ENCODE results near the gene ALDH1A3.

ALDH1A3 gene

GRCh38 chr15:100900136-100900794, 20.6 kb downstream of the ALDH1A3 start:
- Histone ChIP-seq H3K4me1 (peaks cover 7% of the 10 kb centered on the region), H3K9me3 (no peaks in the 10 kb centered on the region), H3K27me3 (no peaks in the 10 kb centered on the region), H3K4me3 (ENCODE audit: low read depth, low read length) (no peak overlapping the region), H3K36me3 (no peaks in the 10 kb centered on the region)
- no peak for TF ChIP-seq CTCF (IDR thresholded peaks at IDR 0.05; ENCODE audit: low read depth, low read length)
- DNase-seq, result peak; percentile 33

GRCh38 chr15:100900795-100901169, 21.2 kb downstream of the ALDH1A3 start:
- Histone ChIP-seq H3K4me1 (peaks cover 7% of the 10 kb centered on the region), H3K27me3 (no peaks in the 10 kb centered on the region), H3K36me3 (no peaks in the 10 kb centered on the region), H3K4me3 (ENCODE audit: low read depth, low read length) (no peak overlapping the region), H3K9me3 (no peaks in the 10 kb centered on the region)
- DNase-seq, result no peak
- no peak for TF ChIP-seq CTCF (IDR thresholded peaks at IDR 0.05; ENCODE audit: low read depth, low read length)

- H3K4me1 ChIP-seq, result peaks cover 7% of the 10 kb centered on the region
- no peaks in the 10 kb centered on the region for H3K36me3 ChIP-seq
Observed at GRCh38 chr15:100901296-100901695, 21.7 kb downstream of the ALDH1A3 start.

GRCh38 chr15:100901702-100902435, 22.2 kb downstream of the ALDH1A3 start:
- Histone ChIP-seq H3K4me3 (ENCODE audit: low read depth, low read length) (peak overlapping the region; percentile 34), H3K27me3 (no peaks in the 10 kb centered on the region), H3K4me1 (peaks cover 7% of the 10 kb centered on the region), H3K9me3 (no peaks in the 10 kb centered on the region), H3K36me3 (no peaks in the 10 kb centered on the region)
- no peak for DNase-seq
- TF ChIP-seq CTCF (IDR thresholded peaks at IDR 0.05; ENCODE audit: low read depth, low read length), result no peak

More at GRCh38 chr15:100901296-100901695, 21.7 kb downstream of the ALDH1A3 start:
- Histone ChIP-seq H3K27me3 (no peaks in the 10 kb centered on the region), H3K9me3 (no peaks in the 10 kb centered on the region), H3K4me3 (ENCODE audit: low read depth, low read length) (no peak overlapping the region)
- no peak for TF ChIP-seq CTCF (IDR thresholded peaks at IDR 0.05; ENCODE audit: low read depth, low read length)
- DNase-seq, result no peak

- no peaks in the 10 kb centered on the region for H3K9me3 ChIP-seq
- H3K4me1 ChIP-seq, result peaks cover 7% of the 10 kb centered on the region
- no peaks in the 10 kb centered on the region for H3K36me3 ChIP-seq
- H3K27me3 ChIP-seq, result no peaks in the 10 kb centered on the region
- peak; percentile 28; the same call in 1 of the 2 replicates for TF ChIP-seq CTCF (IDR thresholded peaks at IDR 0.05; ENCODE audit: low read depth, low read length)
- DNase-seq, result peak; percentile 78
- peak overlapping the region; percentile 34 for H3K4me3 ChIP-seq (ENCODE audit: low read depth, low read length)
Observed at GRCh38 chr15:100902436-100903167, 23.0 kb downstream of the ALDH1A3 start.
